K562 (cell line): ENCODE measurements around the gene YPEL4. TPM values are rescaled to one million over a fixed set of nuclear protein-coding genes. Genes with fewer than 3 reads are reported as not detected.

Source experiments
- BDP1 ChIP-seq: IDR thresholded peaks from 3 replicates; pipeline ENCODE4 v1.6.1; 2011; ENCODE audit not compliant: insufficient read length, insufficient read depth
- CAMTA2 ChIP-seq: fragments of 250-450 bp; sonication (Bioruptor Pico); conservative IDR thresholded peaks from 2 replicates; pipeline ENCODE4 v1.5.1; 2022
- CCNT2 ChIP-seq: IDR thresholded peaks from 2 replicates; pipeline ENCODE4 v1.6.1; 2011; ENCODE audit warnings: borderline replicate concordance, low read depth, mild to moderate bottlenecking, moderate library complexity, mixed read lengths, low read length; ENCODE audit not compliant: insufficient read length; ENCODE audit errors: extremely low read depth
- ERF ChIP-seq: fragments of 450-650 bp; formaldehyde crosslinking; IDR thresholded peaks from 2 replicates; pipeline ENCODE4 v1.4.0; 2020; ENCODE audit warnings: mild to moderate bottlenecking, mixed read lengths
- EWSR1 ChIP-seq: fragments of 450-650 bp; IDR thresholded peaks from 2 replicates; pipeline ENCODE4 v1.6.1; 2018; ENCODE audit warnings: borderline replicate concordance, mild to moderate bottlenecking, low read depth, moderate library complexity; ENCODE audit not compliant: partially characterized antibody
- KHSRP ChIP-seq: fragments of 450-650 bp; IDR thresholded peaks from 2 replicates; pipeline ENCODE4 v1.6.1; 2017
- NFYB ChIP-seq: IDR thresholded peaks from 2 replicates; pipeline ENCODE4 v1.6.1; 2011; ENCODE audit warnings: mild to moderate bottlenecking, moderate library complexity; ENCODE audit not compliant: insufficient read length; ENCODE audit errors: extremely low read depth
- TCF7 ChIP-seq: sonication (generic); IDR thresholded peaks from 2 replicates; pipeline ENCODE4 v1.6.1; 2016; ENCODE audit warnings: antibody characterized with exemption, borderline replicate concordance
- ZNF134 ChIP-seq: fragments of 250-450 bp; sonication (Bioruptor Pico); conservative IDR thresholded peaks from 2 replicates; pipeline ENCODE4 v1.4.0; 2020
- ZNF184 ChIP-seq: sonication (generic); formaldehyde crosslinking; IDR thresholded peaks from 2 replicates; pipeline ENCODE4 v1.5.0; 2020; ENCODE audit warnings: missing genetic modification reagents
- ZNF408 ChIP-seq: fragments of 250-450 bp; sonication (Bioruptor Pico); IDR thresholded peaks from 2 replicates; pipeline ENCODE4 v1.4.0; 2020; ENCODE audit warnings: low read depth, mild to moderate bottlenecking, moderate library complexity
- ZNF764 ChIP-seq: fragments of 250-450 bp; sonication (Bioruptor Pico); IDR thresholded peaks from 2 replicates; pipeline ENCODE4 v1.4.0; 2020; ENCODE audit warnings: low read depth, mild to moderate bottlenecking, moderate library complexity
- polyA plus RNA-seq, 8 experiments: library from polyadenylated mRNA; depleted of rRNA in 4 of 8; stranded (reverse) in 5 of 8; unstranded in 3 of 8; fragments of >200 nt; fragmentation: Nextera tagmentation in 2 of 8; fragmentation: Illumina TruSeq in 1 of 8; extraction: Ambion mirVana in 2 of 8; extraction: Trizol in 1 of 8; gene quantifications; 2 replicates each; pipeline versions ENCODE4 v1.2.1 to v1.2.3, GENCODE V29; 2011 to 2014; ENCODE audit warnings: inconsistent platforms in 1 of 8, missing spikeins in 1 of 8
- total RNA-seq, 7 experiments: library from RNA; depleted of rRNA in 6 of 7; stranded (reverse); fragments of >200 nt in 6 of 7; fragmentation: Illumina TruSeq in 2 of 7; extraction: Trizol in 2 of 7; gene quantifications; 2 replicates each; pipeline versions ENCODE4 v1.2.1 to v1.2.3, GENCODE V29; 2011 to 2021; ENCODE audit warnings: low replicate concordance in 1 of 7
- TF ChIP-seq, protein P1 (sequence below): fragments of 200-400 bp; formaldehyde crosslinking; IDR thresholded peaks from 2 replicates; pipeline ENCODE4 v1.6.1; 2017; ENCODE audit warnings: mild to moderate bottlenecking, low read depth, low read length, moderate library complexity
- TF ChIP-seq, protein P2 (sequence below), 2 experiments: fragments of 450-650 bp; IDR thresholded peaks; 2 replicates each; pipeline ENCODE4 v1.6.1; 2016
- TF ChIP-seq, protein P3 (sequence below), 2 experiments: fragments of 450-650 bp in 1 of 2; sonication (generic) in 1 of 2; formaldehyde crosslinking in 1 of 2; IDR thresholded peaks; 2 replicates each; pipeline versions ENCODE4 v1.7.1 to v1.9.0; 2016 to 2022; ENCODE audit warnings: inconsistent platforms in 1 of 2, mild to moderate bottlenecking in 1 of 2, missing genetic modification reagents in 1 of 2

Gene YPEL4
- total and polyA plus RNA-seq, 9 of the 15 experiments (the other 6 are each of a cell fraction or from before 2014, with no cell fraction given): 0.07 to 1.4 (median 0.40) TPM; not detected in 2

DNA sequence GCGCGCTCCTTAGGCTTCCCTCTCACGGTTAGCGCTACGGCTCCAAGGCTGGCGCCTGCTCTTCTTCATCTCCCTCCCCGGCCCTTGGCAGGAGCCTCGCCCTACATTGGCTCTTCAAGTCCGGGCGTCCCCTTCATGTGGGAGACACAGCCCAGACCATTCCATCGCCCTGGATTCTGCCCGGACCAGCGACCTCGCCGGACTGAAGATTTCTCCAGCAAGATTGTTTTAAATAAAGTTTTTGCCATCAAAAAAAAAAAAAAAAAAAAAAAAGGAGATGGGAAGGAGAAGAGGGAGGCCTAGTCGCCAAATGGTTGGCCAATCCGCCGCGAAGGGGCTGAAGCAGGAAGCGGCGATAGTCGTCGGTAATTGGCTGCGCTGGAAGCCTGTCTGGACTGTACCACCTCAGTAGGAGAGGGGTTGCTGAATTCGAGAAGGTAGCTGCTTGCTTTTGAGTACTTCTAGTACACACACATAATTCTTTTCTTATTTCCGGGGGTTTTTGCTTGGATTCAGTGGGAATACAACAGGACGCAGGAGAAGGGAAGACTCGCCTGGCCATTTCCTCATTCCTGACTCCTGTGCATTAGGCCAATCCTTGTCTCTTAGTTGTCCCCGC, 17.5 kb upstream of the YPEL4 start (continued):
- TF ChIP-seq NFYB: peak; percentile 78
- TF ChIP-seq EWSR1: no peak
- TF ChIP-seq CCNT2: no peak
- no peak for TF ChIP-seq CAMTA2 (CRISPR knock-in tag)
- no peak for TF ChIP-seq ZNF408 (CRISPR knock-in tag)
- no peak for TF ChIP-seq KHSRP
- TF ChIP-seq, protein P1, sequence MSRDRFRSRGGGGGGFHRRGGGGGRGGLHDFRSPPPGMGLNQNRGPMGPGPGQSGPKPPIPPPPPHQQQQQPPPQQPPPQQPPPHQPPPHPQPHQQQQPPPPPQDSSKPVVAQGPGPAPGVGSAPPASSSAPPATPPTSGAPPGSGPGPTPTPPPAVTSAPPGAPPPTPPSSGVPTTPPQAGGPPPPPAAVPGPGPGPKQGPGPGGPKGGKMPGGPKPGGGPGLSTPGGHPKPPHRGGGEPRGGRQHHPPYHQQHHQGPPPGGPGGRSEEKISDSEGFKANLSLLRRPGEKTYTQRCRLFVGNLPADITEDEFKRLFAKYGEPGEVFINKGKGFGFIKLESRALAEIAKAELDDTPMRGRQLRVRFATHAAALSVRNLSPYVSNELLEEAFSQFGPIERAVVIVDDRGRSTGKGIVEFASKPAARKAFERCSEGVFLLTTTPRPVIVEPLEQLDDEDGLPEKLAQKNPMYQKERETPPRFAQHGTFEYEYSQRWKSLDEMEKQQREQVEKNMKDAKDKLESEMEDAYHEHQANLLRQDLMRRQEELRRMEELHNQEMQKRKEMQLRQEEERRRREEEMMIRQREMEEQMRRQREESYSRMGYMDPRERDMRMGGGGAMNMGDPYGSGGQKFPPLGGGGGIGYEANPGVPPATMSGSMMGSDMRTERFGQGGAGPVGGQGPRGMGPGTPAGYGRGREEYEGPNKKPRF: no peak
- TF ChIP-seq ZNF184: no peak
- TF ChIP-seq TCF7: no peak
- no peak for TF ChIP-seq BDP1
- no peak for TF ChIP-seq ZNF134 (CRISPR knock-in tag)
- no peak for TF ChIP-seq ERF (CRISPR knock-in tag)
- TF ChIP-seq ZNF764: no peak
- TF ChIP-seq, protein P2, sequence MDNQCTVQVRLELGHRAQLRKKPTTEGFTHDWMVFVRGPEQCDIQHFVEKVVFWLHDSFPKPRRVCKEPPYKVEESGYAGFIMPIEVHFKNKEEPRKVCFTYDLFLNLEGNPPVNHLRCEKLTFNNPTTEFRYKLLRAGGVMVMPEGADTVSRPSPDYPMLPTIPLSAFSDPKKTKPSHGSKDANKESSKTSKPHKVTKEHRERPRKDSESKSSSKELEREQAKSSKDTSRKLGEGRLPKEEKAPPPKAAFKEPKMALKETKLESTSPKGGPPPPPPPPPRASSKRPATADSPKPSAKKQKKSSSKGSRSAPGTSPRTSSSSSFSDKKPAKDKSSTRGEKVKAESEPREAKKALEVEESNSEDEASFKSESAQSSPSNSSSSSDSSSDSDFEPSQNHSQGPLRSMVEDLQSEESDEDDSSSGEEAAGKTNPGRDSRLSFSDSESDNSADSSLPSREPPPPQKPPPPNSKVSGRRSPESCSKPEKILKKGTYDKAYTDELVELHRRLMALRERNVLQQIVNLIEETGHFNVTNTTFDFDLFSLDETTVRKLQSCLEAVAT (IDR thresholded peaks at IDR 0.05): peak in 1 of 2 experiments; percentile 84; a peak in 2 of 4 replicates
- TF ChIP-seq, protein P3, sequence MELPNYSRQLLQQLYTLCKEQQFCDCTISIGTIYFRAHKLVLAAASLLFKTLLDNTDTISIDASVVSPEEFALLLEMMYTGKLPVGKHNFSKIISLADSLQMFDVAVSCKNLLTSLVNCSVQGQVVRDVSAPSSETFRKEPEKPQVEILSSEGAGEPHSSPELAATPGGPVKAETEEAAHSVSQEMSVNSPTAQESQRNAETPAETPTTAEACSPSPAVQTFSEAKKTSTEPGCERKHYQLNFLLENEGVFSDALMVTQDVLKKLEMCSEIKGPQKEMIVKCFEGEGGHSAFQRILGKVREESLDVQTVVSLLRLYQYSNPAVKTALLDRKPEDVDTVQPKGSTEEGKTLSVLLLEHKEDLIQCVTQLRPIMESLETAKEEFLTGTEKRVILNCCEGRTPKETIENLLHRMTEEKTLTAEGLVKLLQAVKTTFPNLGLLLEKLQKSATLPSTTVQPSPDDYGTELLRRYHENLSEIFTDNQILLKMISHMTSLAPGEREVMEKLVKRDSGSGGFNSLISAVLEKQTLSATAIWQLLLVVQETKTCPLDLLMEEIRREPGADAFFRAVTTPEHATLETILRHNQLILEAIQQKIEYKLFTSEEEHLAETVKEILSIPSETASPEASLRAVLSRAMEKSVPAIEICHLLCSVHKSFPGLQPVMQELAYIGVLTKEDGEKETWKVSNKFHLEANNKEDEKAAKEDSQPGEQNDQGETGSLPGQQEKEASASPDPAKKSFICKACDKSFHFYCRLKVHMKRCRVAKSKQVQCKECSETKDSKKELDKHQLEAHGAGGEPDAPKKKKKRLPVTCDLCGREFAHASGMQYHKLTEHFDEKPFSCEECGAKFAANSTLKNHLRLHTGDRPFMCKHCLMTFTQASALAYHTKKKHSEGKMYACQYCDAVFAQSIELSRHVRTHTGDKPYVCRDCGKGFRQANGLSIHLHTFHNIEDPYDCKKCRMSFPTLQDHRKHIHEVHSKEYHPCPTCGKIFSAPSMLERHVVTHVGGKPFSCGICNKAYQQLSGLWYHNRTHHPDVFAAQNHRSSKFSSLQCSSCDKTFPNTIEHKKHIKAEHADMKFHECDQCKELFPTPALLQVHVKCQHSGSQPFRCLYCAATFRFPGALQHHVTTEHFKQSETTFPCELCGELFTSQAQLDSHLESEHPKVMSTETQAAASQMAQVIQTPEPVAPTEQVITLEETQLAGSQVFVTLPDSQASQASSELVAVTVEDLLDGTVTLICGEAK (IDR thresholded peaks at IDR 0.05): peak; percentile 100
- TF ChIP-seq, protein P3 (CRISPR knock-in tag; IDR thresholded peaks at IDR 0.05): peak; percentile 99
